Uterus (tissue), 4 donors: ENCODE results near the gene FN3KRP. TPM values are rescaled to one million over a fixed set of nuclear protein-coding genes. Genes with fewer than 3 reads are reported as not detected.

Source experiments
- DNase-seq, 2 donors: peaks; one replicate each; pipeline ENCODE4 v3.0.0-alpha.2; 2019 to 2020
- H3K27ac ChIP-seq, 2 donors: fragments of 200-600 bp; sonication (generic); 1 replicate in 1 of 2; 2 replicates in 1 of 2; pipeline ENCODE4 v1.5.1; 2016 to 2018
- H3K27me3 ChIP-seq, 2 donors: fragments of 200-600 bp; sonication (generic); one replicate each; pipeline ENCODE4 v1.5.1; 2018 to 2019; ENCODE audit warnings: control low read depth in 1 of 2
- H3K36me3 ChIP-seq, 2 donors: fragments of 200-600 bp; sonication (generic); one replicate each; pipeline ENCODE4 v1.5.1; 2019; ENCODE audit warnings: control low read depth in 1 of 2
- H3K4me1 ChIP-seq, 2 donors: fragments of 200-600 bp; sonication (generic); one replicate each; pipeline ENCODE4 v1.5.1; 2018 to 2019; ENCODE audit warnings: control low read depth in 1 of 2
- H3K4me3 ChIP-seq, 2 donors: fragments of 200-600 bp; sonication (generic); 1 replicate in 1 of 2; 2 replicates in 1 of 2; pipeline ENCODE4 v1.5.1; 2018 to 2019; ENCODE audit warnings: mild to moderate bottlenecking in 1 of 2
- H3K9me3 ChIP-seq, 2 donors: fragments of 200-600 bp; sonication (generic); one replicate each; pipeline ENCODE4 v1.5.1; 2019; ENCODE audit warnings: control low read depth in 1 of 2
- CTCF ChIP-seq, 4 experiments: fragments of 200-600 bp in 2 of 4; fragments of 450-650 bp in 2 of 4; sonication (generic) in 2 of 4; IDR thresholded peaks; one replicate each; pipeline ENCODE4 v1.5.1; 2016 to 2019; ENCODE audit warnings: antibody characterized with exemption in 4 of 4, mild to moderate bottlenecking in 2 of 4, moderate library complexity in 1 of 4
- POLR2A ChIP-seq, 2 donors: fragments of 450-650 bp; IDR thresholded peaks; one replicate each; pipeline ENCODE4 v1.6.1; 2016; ENCODE audit warnings: antibody characterized with exemption in 2 of 2, mild to moderate bottlenecking in 1 of 2, moderate library complexity in 1 of 2
- intact Hi-C: fragments of 100-400 bp; cut with DNase I; formaldehyde crosslinking; loops from one replicate; pipeline ENCODE4 v1.15.1; 2023; ENCODE audit warnings: low total_unique reads
- total RNA-seq, 4 donors: library from RNA; depleted of rRNA in 3 of 4; stranded (reverse); fragments of >200 nt in 3 of 4; gene quantifications; one replicate each; pipeline versions ENCODE4 v1.1.0 to v1.2.4, GENCODE V29; 2014 to 2023
- donor health status: DM: yes; HTN: yes; CAD: no.

The FN3KRP gene
- total RNA-seq, 4 donors from 2014 or later = 1.2 to 97.6 (median 32.7) TPM

GRCh38 chr17:82709024-82709675, 7.4 kb upstream of the FN3KRP start:
- no peak for DNase-seq
- no peak for TF ChIP-seq POLR2A (IDR thresholded peaks at IDR 0.05)
- TF ChIP-seq CTCF (IDR thresholded peaks at IDR 0.05) = no peak
- H3K27me3 ChIP-seq = no peaks in the 10 kb centered on the region
- intact Hi-C loops = no loop called here
- no peaks in the 10 kb centered on the region for H3K4me1 ChIP-seq
- H3K27ac ChIP-seq = no peak overlapping the region
- H3K4me3 ChIP-seq = no peak overlapping the region
- no peaks in the 10 kb centered on the region for H3K36me3 ChIP-seq
- H3K9me3 ChIP-seq = no peaks in the 10 kb centered on the region

- Histone ChIP-seq H3K4me3 (no peak overlapping the region), H3K27ac (no peak overlapping the region), H3K36me3 (no peaks in the 10 kb centered on the region), H3K4me1 (no peaks in the 10 kb centered on the region), H3K9me3 (no peaks in the 10 kb centered on the region), H3K27me3 (no peaks in the 10 kb centered on the region)
- TF ChIP-seq POLR2A (IDR thresholded peaks at IDR 0.05) = no peak
- TF ChIP-seq CTCF (IDR thresholded peaks at IDR 0.05) = no peak
- no peak for DNase-seq
- intact Hi-C loops = no loop called here
Observed at GRCh38 chr17:82709676-82710498, 6.6 kb upstream of the FN3KRP start.

GRCh38 chr17:82710499-82711232, 5.8 kb upstream of the FN3KRP start:
- Histone ChIP-seq H3K36me3 (no peaks in the 10 kb centered on the region), H3K4me3 (no peak overlapping the region), H3K27ac (no peak overlapping the region), H3K9me3 (no peaks in the 10 kb centered on the region), H3K27me3 (no peaks in the 10 kb centered on the region), H3K4me1 (no peaks in the 10 kb centered on the region)
- TF ChIP-seq CTCF (IDR thresholded peaks at IDR 0.05) (no peak), POLR2A (IDR thresholded peaks at IDR 0.05) (no peak)
- DNase-seq = no peak
- intact Hi-C loops = no loop called here

- DNase-seq = no peak
- Histone ChIP-seq H3K9me3 (no peaks in the 10 kb centered on the region), H3K4me3 (no peak overlapping the region), H3K4me1 (peaks cover 0 to 6% of the 10 kb centered on the region in 2 donors), H3K36me3 (no peaks in the 10 kb centered on the region), H3K27ac (no peak overlapping the region), H3K27me3 (no peaks in the 10 kb centered on the region)
- intact Hi-C loops = no loop called here
- TF ChIP-seq POLR2A (IDR thresholded peaks at IDR 0.05) (no peak), CTCF (IDR thresholded peaks at IDR 0.05) (no peak)
Observed at GRCh38 chr17:82713071-82713723, 3.3 kb upstream of the FN3KRP start.
